ENCODE measurements around the gene FAM222A. TPM values are rescaled to one million over a fixed set of nuclear protein-coding genes. Genes with fewer than 3 reads are reported as not detected.

Gene FAM222A
- total RNA-seq, 1 donor from 2014 or later: 6.2 TPM

DNA sequence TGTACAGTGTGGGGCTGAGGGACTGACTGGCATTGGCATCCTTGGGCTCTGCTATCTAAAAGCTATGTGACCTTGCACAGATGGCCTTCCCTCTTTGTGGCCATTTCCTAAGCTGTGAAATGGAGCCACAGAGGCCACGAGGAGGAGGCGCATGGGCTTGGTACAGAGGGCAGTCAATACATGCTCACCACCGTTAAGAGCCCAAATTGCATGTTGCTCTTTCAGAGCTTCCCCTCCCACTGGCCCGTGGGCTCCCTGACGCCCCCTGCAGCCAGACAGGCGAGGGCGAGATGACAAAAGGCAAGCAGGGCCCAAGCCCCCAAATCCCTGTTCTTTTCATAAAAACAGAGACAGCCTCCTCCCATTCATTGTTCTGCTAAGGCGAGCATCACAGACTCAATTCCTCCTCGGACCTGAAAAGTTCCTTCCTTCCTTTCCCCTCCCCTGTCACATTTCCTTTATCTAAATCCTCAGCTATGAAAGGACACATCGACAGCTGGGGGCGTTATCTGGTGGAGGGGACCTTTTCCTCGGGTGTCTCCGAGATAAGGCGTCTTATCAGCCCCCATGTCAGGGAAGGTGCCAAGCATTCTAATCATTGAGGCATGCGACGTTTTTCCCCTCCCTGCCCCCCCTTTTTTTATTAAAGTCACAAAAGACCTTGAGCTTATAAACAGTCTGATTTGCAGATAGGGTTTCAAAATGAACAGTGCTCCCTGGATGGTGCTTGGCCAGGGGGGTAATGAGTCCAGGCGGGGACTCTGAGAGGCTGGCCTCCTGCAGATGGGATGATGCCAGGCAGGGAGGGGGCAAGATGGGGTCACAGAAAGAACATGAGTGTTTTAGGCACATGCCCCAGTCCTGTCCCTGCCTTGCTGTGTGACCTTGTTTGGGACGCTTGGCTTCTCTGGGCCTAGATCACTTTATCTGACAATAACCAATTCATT lies 26.4 kb downstream of the FAM222A start:
- no peaks in the 10 kb centered on the region for H3K4me1 ChIP-seq
- intact Hi-C loops (cut with DNase I): no loop called here
- DNase-seq: peak; percentile 47
- H3K4me3 ChIP-seq: no peak overlapping the region
- peaks cover 7% of the 10 kb centered on the region for H3K27me3 ChIP-seq
- no peaks in the 10 kb centered on the region for H3K9me3 ChIP-seq
- TF ChIP-seq, protein P1, sequence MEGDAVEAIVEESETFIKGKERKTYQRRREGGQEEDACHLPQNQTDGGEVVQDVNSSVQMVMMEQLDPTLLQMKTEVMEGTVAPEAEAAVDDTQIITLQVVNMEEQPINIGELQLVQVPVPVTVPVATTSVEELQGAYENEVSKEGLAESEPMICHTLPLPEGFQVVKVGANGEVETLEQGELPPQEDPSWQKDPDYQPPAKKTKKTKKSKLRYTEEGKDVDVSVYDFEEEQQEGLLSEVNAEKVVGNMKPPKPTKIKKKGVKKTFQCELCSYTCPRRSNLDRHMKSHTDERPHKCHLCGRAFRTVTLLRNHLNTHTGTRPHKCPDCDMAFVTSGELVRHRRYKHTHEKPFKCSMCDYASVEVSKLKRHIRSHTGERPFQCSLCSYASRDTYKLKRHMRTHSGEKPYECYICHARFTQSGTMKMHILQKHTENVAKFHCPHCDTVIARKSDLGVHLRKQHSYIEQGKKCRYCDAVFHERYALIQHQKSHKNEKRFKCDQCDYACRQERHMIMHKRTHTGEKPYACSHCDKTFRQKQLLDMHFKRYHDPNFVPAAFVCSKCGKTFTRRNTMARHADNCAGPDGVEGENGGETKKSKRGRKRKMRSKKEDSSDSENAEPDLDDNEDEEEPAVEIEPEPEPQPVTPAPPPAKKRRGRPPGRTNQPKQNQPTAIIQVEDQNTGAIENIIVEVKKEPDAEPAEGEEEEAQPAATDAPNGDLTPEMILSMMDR (IDR thresholded peaks at IDR 0.05): peak; percentile 13
- H3K27ac ChIP-seq: no peak overlapping the region
- ATAC-seq: no peak
- H3K36me3 ChIP-seq: no peaks in the 10 kb centered on the region

DNA sequence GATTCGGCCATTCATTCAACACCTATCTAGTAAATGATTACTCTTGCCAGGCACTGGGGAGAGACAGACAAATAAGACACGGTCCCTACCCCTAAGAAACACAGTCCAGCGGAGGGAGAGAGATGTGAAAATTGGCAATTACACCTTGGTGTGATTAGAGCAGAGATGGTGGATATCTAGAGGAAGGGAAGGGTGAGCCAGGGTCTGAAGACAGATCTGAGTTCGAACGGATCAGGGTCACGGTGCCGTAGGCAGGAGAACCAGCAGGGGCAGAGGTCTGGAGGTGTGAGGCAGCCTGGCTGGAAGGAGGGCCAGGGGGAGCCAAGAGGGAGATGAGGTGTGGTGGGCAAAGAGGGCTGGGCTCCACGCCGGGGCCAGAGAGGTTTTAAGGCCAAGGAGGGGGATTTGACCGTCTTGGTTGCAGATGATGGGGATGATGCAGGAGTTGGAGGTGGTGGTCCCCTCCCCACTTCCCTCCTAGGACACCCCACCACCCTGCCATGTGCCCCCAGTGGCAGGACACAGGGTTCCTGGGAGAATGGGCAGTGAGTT lies 27.1 kb downstream of the FAM222A start:
- Histone ChIP-seq H3K27me3 (peaks cover 3% of the 10 kb centered on the region), H3K4me3 (no peak overlapping the region), H3K9me3 (no peaks in the 10 kb centered on the region), H3K27ac (no peak overlapping the region), H3K36me3 (no peaks in the 10 kb centered on the region), H3K4me1 (no peaks in the 10 kb centered on the region)
- TF ChIP-seq, protein P1 (IDR thresholded peaks at IDR 0.05): no peak
- no peak for ATAC-seq
- DNase-seq: peak; percentile 34
- intact Hi-C loops (cut with DNase I): no loop called here

DNA sequence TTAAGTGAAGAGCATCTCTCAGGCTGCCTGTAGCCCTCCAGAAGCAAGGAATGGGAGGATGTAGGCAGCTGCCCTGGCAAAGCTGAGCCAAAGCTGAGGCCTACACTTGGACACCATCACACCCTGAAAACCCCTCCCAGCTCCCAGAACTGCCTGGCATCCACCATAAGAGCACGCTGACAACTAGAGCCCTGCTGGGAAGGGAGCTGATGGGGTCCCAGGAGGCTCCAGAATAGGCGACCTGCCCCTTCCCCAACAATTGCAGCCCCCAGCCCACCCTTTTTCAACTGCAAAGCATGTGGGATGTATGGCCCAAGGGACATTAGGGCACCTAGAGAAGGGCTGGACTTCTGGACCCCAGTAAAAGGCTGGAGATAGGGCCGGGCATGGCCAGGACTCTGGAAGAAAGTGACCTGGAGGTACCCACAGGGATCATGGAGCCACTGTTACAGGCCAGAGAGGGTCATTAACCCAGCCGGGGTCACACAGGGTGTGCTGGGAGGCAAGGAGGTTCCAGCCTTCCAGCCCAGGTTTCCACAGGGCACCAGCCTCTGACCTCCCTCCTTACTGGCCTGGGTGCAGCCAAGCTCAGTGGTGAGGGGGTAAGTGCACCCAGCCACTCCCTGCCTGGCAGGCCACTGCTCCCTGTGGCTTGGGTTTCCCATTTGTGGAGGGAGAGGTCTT lies 27.8 kb downstream of the FAM222A start:
- no peak for ATAC-seq
- intact Hi-C loops (cut with DNase I): no loop called here
- no peaks in the 10 kb centered on the region for H3K4me1 ChIP-seq

DNA sequence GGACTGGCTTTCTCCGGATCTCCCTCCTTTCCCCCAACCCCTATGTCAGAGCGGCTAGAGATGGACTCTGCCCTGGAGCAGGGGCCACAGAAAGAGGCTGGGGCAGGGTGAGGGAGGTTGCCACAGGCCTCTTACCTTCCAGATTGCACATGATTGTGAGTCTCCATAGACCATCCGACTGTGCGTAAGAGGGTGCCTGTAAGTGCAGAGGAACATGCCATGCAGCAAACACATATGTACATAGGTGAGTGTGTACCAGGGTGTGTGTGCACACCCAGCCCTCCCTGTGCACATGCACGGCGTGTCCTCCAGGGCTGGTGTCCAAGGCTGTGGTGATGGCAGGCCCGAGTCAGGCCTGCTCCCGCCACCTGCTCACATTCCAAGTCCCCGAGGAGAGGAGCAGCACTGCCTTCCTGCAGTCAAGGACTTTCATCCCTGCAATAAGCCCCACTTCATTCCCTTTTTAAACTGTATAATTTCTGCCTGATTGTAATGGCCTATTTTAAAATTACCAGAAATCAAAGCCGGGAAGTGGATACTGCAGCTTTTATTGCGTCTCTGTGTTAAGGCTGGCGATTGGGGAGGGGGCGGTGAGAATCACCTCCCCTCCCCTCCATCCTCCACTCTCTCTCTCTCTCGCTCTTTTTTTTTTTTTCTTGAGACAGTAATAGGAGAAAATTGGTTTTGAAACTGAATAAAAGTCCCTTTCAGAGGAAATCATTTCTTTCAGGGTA lies 28.5 kb downstream of the FAM222A start:
- H3K9me3 ChIP-seq: no peaks in the 10 kb centered on the region
- no peaks in the 10 kb centered on the region for H3K36me3 ChIP-seq
- TF ChIP-seq, protein P1 (IDR thresholded peaks at IDR 0.05): no peak
- H3K4me3 ChIP-seq: no peak overlapping the region
- no peak for ATAC-seq
- H3K27me3 ChIP-seq: no peaks in the 10 kb centered on the region
- H3K27ac ChIP-seq: no peak overlapping the region
- peak; percentile 53 for DNase-seq
- intact Hi-C loops (cut with DNase I): no loop called here
- H3K4me1 ChIP-seq: no peaks in the 10 kb centered on the region

More for the DNA sequence above, 27.8 kb downstream of the FAM222A start:
- TF ChIP-seq, protein P1 (IDR thresholded peaks at IDR 0.05): no peak
- Histone ChIP-seq H3K9me3 (no peaks in the 10 kb centered on the region), H3K27me3 (no peaks in the 10 kb centered on the region), H3K27ac (no peak overlapping the region), H3K36me3 (no peaks in the 10 kb centered on the region), H3K4me3 (no peak overlapping the region)
- DNase-seq: peak; percentile 49
